ENCODE results near the gene JAZF1.

The JAZF1 gene

DNA sequence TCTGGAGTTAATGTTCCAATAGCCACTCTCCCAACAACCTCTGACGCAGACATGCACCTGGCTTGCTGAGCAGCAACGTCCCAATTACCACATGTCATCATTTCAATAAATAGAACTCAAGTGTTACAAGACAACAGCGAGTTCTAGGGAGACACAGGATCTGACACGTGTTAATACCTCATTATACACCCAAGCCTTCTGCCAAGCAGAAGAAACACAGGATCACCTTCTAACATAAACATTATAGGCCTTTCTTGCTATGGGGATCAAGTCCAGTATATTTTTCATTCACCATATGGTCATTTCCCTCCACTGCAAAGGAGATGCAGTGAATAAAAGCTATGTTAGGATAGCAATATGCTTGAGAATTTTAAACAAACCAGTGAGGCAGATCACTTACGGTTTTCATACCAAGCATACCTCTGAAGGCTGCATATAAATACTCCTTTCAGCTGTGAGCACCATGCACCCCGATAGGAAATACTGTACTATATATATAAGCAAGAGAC, 74.2 kb downstream of the JAZF1 start:
- DNase-seq (ENCODE audit: low read depth, low spot score) = no peak

- no peak for DNase-seq (ENCODE audit: low read depth, low spot score)
These were observed 75.4 kb downstream of the JAZF1 start for GRCh38 chr7:28105234-28105633.

GRCh38 chr7:28104811-28105210, 75.8 kb downstream of the JAZF1 start:
- DNase-seq (ENCODE audit: low read depth, low spot score) = no peak

GRCh38 chr7:28104041-28104541, 76.5 kb downstream of the JAZF1 start:
- DNase-seq (ENCODE audit: low read depth, low spot score) = no peak

DNA sequence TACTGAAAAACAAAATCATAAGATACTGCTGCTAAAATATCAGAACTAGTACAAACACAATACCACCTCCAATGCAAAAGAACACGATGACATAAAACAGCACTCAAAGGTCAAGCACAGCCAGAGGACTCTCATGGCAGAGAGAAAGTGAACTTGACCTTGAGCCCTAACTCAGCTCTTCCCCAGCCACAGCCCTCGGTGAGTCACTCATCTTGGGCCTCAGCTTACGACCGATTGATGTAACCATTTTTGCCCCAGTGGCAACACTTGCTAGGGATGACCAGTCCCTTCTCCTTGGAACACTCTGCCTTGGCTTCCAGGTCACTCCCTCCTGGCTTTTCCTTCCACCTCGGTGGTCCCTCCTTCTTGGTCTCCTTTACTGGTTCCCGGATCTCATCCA, 77.8 kb downstream of the JAZF1 start:
- DNase-seq (ENCODE audit: low read depth, low spot score) = no peak

DNA sequence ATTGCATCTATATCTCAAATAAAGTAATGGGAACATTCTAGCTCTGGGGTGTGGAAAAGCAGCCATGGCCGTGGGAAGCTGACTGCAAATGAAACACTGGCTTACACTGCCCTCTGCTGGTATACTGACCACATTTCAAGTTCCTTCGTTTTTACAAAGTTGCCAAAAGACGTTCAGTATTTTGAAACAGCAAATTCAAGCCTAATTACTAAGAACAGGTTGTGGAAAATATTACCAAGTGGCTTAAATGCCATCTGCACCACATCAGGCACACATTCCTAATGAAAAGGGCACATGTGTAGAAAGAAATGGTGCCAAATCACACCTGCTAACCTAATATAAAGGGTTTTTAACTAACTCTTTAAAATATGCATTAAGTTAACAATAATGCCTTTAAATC, 83.9 kb downstream of the JAZF1 start:
- no peak for DNase-seq (ENCODE audit: low read depth, low spot score)

- no peak for DNase-seq (ENCODE audit: low read depth, low spot score)
These were observed 85.4 kb downstream of the JAZF1 start for GRCh38 chr7:28095231-28095630.

DNA sequence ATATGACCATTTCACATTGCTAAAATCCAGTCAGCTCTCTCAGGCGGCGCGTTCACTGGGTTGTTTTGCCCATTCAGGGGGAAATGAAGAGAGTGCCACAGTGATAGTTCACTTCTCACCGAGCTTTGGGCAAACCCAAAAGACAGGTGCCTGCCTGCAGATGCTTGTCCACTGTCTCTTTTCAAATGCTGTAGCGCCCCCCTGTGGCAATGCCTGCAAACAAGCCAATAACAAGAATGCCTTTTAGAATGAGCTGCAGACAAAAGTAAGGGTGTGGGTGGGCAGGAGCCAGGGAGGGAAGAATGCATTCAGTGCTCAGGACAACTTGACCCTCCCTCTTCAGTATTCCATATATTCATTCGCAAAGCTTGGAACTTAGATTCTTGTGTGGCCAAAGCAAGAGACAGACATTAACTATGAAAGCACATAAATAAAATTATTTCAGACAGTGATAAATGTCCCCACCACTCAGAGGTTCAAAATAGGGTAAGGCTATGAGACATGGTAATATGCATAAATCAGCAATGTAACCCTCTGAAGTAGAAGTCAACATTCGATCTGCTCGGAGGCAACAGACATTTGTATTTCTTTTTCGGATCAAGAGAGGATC, 86.9 kb downstream of the JAZF1 start:
- no peak for DNase-seq (ENCODE audit: low read depth, low spot score)

- no peak for DNase-seq (ENCODE audit: low read depth, low spot score)
These were observed 89.4 kb downstream of the JAZF1 start for GRCh38 chr7:28091190-28091589.

- DNase-seq (ENCODE audit: low read depth, low spot score) = no peak
These were observed 91.5 kb downstream of the JAZF1 start for GRCh38 chr7:28088901-28089714.

DNA sequence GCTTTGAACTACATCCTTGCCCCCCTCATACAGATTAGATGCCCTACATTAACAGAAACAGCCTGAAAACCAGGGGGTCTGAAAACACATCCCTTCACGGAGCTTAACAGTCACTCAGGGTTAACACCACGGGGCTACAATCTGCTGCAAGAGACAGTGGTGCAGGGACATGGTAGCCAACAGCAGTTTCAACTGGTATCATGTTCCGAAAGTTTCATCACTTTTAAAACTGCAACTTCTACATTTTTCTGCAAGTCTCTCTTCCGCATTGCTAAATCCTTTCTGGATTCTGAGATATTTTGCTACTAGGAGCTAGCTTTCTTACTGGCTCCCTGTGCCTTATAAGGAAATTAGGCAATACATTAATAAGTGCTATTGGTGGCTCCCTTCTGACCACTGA, 92.6 kb downstream of the JAZF1 start:
- DNase-seq (ENCODE audit: low read depth, low spot score) = no peak

GRCh38 chr7:28086198-28086597, 94.4 kb downstream of the JAZF1 start:
- no peak for DNase-seq (ENCODE audit: low read depth, low spot score)

DNA sequence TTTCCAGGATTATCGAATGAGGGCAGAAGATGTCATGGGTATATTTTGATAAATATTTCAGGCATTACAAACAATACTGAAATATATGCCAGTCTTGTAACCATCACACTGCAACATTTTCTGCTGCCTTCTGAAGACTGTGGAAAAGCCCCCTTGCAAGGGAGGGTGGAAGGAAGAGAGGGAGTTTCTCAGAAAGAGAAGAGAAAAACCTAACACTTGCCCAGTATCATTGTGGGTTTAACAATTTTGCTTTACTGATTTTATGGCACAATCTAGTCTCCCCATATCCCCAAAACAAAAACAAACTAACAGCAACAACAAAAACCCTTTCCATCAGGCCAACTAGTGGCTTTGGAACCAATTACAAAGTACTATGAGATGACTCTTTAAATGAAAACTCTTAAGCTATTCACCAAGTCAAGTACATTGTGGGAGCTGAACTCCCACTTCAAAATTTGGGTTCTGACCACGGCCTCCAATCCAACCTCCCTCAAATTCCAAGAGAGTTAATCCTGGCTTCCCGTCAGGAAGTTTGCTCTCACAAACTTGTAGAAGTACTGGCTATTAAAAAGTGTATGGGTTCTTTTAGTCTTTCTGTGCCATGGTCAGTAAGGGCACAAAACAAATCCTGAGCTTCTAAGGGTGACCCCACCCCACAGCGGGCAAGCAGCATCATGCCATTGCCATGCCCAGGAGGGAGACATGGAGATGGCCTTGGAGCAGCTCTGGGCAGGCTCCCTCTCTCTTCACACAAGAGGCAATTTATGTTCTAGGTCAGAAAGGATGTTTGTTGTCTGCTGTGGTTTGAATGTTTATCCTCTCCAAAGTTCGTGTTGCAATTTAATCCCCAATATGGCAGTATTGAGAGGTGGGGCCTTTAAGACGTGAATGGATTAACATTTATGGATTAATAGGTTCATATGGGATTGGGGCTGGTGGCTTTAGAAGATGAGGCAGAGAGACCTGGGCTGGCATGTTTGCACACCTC, 96.3 kb downstream of the JAZF1 start:
- DNase-seq (ENCODE audit: low read depth, low spot score) = no peak

GRCh38 chr7:28083164-28083997, 97.2 kb downstream of the JAZF1 start:
- no peak for DNase-seq (ENCODE audit: low read depth, low spot score)

GRCh38 chr7:28082071-28082470, 98.5 kb downstream of the JAZF1 start:
- DNase-seq (ENCODE audit: low read depth, low spot score) = no peak

GRCh38 chr7:28081016-28081415, 99.6 kb downstream of the JAZF1 start:
- no peak for DNase-seq (ENCODE audit: low read depth, low spot score)

DNA sequence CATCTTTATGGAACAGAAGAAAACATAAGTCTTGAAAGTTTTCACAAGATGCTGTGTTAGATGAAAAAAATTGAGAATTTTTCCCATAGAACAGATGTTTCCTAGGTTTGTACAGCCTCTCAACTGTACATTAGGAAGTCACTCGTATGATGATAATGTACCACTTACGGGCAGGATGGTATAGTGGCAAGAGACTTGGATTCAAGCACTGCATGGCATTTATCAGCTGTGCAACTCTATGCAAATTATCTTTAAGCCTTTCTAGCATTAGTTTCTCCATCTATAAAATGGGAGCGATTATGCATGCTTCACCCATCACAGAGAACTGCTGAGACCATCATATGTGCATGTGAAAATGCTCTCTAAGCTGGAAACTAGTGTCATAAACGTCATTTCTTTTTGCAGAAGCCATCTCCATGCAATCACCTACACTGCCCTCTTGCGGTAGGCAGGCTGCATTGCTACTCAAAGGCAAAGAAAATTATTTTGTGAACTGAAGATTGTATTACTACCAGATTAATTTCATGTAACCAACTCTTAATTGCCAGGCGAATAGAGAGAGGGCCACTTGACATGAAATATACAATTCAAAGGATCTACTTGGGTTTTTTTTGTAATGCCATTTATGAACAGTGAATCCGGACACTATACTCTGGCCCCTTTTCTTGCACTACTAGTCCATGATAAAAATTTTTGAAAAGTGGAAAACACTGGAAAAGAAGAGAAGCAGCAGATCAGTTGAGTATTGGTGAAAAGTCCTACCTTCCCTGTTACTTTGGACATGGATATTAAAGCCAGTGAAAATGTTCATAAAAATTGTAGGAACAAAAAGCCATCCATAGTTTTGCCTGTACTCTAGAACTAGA, 102.3 kb downstream of the JAZF1 start:
- no peak for DNase-seq (ENCODE audit: low read depth, low spot score)

DNA sequence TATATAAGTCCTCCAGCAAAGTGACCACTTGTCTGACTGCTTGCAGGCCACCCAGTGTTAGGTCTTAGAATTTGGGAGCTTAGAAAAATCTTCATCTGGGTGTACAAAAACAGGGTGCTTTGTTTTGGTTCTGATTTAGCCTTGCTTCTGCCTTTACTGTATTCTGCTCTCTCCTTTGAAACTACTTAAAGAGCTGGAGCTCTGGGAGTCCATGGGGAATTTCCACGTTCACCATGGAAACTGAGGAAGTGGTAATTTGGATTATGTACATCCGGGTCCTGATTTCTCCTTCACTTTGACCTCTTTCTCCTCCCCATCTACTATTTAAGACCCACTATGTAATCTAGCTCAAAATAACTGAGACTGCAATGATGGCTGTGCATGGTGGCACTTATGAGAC, 103.0 kb downstream of the JAZF1 start:
- no peak for DNase-seq (ENCODE audit: low read depth, low spot score)

- no peak for DNase-seq (ENCODE audit: low read depth, low spot score)
These were observed 104.0 kb downstream of the JAZF1 start for GRCh38 chr7:28076423-28077200.
